Measurements from ENCODE around the gene MEFV.

GRCh38 chr16:3274947-3275346 is 18.5 kb upstream of the MEFV start:
- TF ChIP-seq JUN (IDR thresholded peaks at IDR 0.05; ENCODE audit: borderline replicate concordance, insufficient read depth, insufficient read length, low read depth) (no peak), CTCF (IDR thresholded peaks at IDR 0.05; ENCODE audit: extremely low read depth in 1 of 2, insufficient read depth in 1 of 2, low read depth in 1 of 2, low read length in 2 of 2) (no peak), POLR2AphosphoS5 (IDR thresholded peaks at IDR 0.05; ENCODE audit: insufficient read depth, low read depth, low read length) (no peak), POLR2A (IDR thresholded peaks at IDR 0.05; ENCODE audit: low read depth, low read length) (no peak), EZH2 (IDR thresholded peaks at IDR 0.05; ENCODE audit: borderline replicate concordance, low read depth, low read length, severe bottlenecking) (no peak), MAX (IDR thresholded peaks at IDR 0.05; ENCODE audit: insufficient read depth, insufficient read length) (no peak)
